ENCODE data around the gene TLL2. TPM values are rescaled to one million over a fixed set of nuclear protein-coding genes. Genes with fewer than 3 reads are reported as not detected.

TLL2 gene
- polyA plus RNA-seq, 1 experiment = 0.05 TPM

DNA sequence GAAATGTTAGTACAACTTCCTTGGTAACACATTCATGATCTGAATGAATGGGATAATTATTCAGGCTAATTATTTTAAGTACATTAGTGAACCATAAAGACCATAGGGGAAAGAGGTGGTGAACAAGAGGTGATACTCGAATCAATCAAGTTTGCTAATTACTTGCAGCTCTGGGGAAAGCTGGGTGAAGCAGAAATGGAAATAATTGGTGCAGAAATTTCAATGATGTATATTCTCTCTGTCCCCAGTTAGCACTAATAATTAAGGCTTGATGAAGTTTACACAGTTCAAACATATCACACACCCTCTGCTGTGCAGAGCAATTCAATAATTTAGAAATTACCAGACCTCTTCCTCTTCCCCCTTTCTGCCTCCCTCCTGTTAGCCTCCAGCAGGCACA lies 105.5 kb downstream of the TLL2 start:
- Histone ChIP-seq H3K4me3 (ENCODE audit: low read depth, low read length) (no peak overlapping the region), H3K27me3 (ENCODE audit: control insufficient read depth, insufficient read depth, low read length) (peaks cover 2% of the 10 kb centered on the region; the same call in 1 of the 2 replicates), H3K36me3 (ENCODE audit: control insufficient read depth, insufficient read depth, low read length) (no peaks in the 10 kb centered on the region)
- TF ChIP-seq, protein P1, sequence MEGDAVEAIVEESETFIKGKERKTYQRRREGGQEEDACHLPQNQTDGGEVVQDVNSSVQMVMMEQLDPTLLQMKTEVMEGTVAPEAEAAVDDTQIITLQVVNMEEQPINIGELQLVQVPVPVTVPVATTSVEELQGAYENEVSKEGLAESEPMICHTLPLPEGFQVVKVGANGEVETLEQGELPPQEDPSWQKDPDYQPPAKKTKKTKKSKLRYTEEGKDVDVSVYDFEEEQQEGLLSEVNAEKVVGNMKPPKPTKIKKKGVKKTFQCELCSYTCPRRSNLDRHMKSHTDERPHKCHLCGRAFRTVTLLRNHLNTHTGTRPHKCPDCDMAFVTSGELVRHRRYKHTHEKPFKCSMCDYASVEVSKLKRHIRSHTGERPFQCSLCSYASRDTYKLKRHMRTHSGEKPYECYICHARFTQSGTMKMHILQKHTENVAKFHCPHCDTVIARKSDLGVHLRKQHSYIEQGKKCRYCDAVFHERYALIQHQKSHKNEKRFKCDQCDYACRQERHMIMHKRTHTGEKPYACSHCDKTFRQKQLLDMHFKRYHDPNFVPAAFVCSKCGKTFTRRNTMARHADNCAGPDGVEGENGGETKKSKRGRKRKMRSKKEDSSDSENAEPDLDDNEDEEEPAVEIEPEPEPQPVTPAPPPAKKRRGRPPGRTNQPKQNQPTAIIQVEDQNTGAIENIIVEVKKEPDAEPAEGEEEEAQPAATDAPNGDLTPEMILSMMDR (IDR thresholded peaks at IDR 0.05; ENCODE audit: insufficient read depth, low read depth, low read length) = no peak
- ChIA-PET POLR2A (no interaction called here), CTCF (interaction anchor here (0.6 to 1.5 kb wide), 3 partner anchors 21 to 262 kb away, joined by 3 read pairs; no protein-coding TSS in a partner anchor)
- no peak for DNase-seq (ENCODE audit: low read depth)

DNA sequence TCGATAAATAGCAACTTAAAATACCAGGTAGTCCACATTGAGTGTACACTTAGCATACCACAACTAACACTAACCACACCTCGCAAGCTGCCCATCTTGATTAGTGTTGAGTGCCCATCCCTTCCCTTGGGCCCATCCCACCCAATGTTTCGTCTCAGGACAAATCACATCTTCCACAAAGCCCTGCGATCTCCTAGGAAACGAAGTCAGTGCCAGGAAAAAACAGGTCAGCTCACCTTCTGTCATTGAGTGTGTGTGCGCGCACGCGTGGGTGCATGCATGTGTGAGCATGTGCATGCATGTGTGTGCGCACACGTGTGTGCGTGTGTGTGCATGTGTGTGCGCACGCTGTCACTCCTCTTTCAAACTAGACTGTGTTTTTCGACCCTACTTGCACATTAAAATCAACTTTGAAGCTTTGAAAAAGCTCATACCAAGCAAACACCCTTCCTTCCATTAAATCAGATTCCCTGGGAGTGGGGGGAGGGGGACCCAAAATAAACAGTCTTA lies 106.1 kb downstream of the TLL2 start:
- CTCF ChIA-PET = interaction anchor here (0.6 to 1.2 kb wide), 2 partner anchors 37 to 262 kb away, joined by 3 read pairs; no protein-coding TSS in a partner anchor
- Histone ChIP-seq H3K27me3 (ENCODE audit: control insufficient read depth, insufficient read depth, low read length) (peaks cover 3% of the 10 kb centered on the region; the same call in 1 of the 2 replicates), H3K36me3 (ENCODE audit: control insufficient read depth, insufficient read depth, low read length) (no peaks in the 10 kb centered on the region), H3K4me3 (ENCODE audit: low read depth, low read length) (no peak overlapping the region)
- DNase-seq (ENCODE audit: low read depth) = no peak
- TF ChIP-seq, protein P1 (IDR thresholded peaks at IDR 0.05; ENCODE audit: insufficient read depth, low read depth, low read length) = no peak
- POLR2A ChIA-PET = no interaction called here

DNA sequence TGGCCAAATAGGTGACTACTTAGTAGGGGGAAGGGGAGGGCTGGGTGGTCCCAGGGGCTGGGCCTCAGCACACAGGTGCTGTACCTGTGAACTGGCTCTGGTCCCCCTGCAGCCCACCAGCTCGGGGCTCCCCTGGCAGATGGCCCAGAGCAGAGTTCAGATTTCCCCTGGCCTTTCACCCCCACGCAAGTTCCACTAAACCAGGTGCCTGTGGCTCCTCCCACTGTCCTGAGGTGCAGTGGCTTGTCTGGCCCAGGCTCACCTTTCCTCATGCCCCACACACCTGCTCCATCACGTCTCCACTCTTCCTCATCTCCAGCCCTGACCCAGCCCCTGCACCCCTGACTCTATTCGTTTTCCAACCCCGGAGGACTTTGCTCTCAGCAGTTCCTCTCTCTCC lies 107.6 kb downstream of the TLL2 start:
- no peaks in the 10 kb centered on the region for H3K36me3 ChIP-seq (ENCODE audit: control insufficient read depth, insufficient read depth, low read length)
- H3K4me3 ChIP-seq (ENCODE audit: low read depth, low read length) = no peak overlapping the region
- POLR2A ChIA-PET = no interaction called here
- peaks cover 3% of the 10 kb centered on the region; the same call in 1 of the 2 replicates for H3K27me3 ChIP-seq (ENCODE audit: control insufficient read depth, insufficient read depth, low read length)
- DNase-seq (ENCODE audit: low read depth) = no peak
- TF ChIP-seq, protein P1 (IDR thresholded peaks at IDR 0.05; ENCODE audit: insufficient read depth, low read depth, low read length) = no peak
- CTCF ChIA-PET = no interaction called here

GRCh38 chr10:96402417-96403305 lies 111.1 kb downstream of the TLL2 start:
- CTCF ChIA-PET = interaction anchor here (0.8 to 1.9 kb wide), 4 partner anchors 10 to 808 kb away, joined by 3 to 8 read pairs (median 3); no protein-coding TSS in a partner anchor
- POLR2A ChIA-PET = no interaction called here
- H3K36me3 ChIP-seq (ENCODE audit: control insufficient read depth, insufficient read depth, low read length) = no peaks in the 10 kb centered on the region
- no peak for DNase-seq (ENCODE audit: low read depth)
- TF ChIP-seq, protein P1 (IDR thresholded peaks at IDR 0.05; ENCODE audit: insufficient read depth, low read depth, low read length) = no peak
- H3K4me3 ChIP-seq (ENCODE audit: low read depth, low read length) = no peak overlapping the region
- H3K27me3 ChIP-seq (ENCODE audit: control insufficient read depth, insufficient read depth, low read length) = peaks cover 4% of the 10 kb centered on the region; the same call in 1 of the 2 replicates

- POLR2A ChIA-PET = no interaction called here
- CTCF ChIA-PET = interaction anchor here (1.4 to 1.9 kb wide), 4 partner anchors 8 to 809 kb away, joined by 3 to 8 read pairs (median 4); no protein-coding TSS in a partner anchor
- H3K4me3 ChIP-seq (ENCODE audit: low read depth, low read length) = no peak overlapping the region
- DNase-seq (ENCODE audit: low read depth) = no peak
- peaks cover 4% of the 10 kb centered on the region; the same call in 1 of the 2 replicates for H3K27me3 ChIP-seq (ENCODE audit: control insufficient read depth, insufficient read depth, low read length)
- TF ChIP-seq, protein P1 (IDR thresholded peaks at IDR 0.05; ENCODE audit: insufficient read depth, low read depth, low read length) = no peak
- H3K36me3 ChIP-seq (ENCODE audit: control insufficient read depth, insufficient read depth, low read length) = no peaks in the 10 kb centered on the region
These were observed 112.7 kb downstream of the TLL2 start for GRCh38 chr10:96401036-96401435.

All from BJ (cell line).